PC-9 (cell line): ENCODE data around the gene ECE1.

ENCODE experiments used
- CTCF ChIP-seq: fragments of 200-600 bp; sonication (generic); conservative IDR thresholded peaks from 2 replicates; pipeline ENCODE4 v1.6.1; 2017; ENCODE audit warnings: mixed run types, antibody characterized with exemption, mild to moderate bottlenecking, moderate library complexity
- EZH2 ChIP-seq: fragments of 200-600 bp; sonication (generic); IDR thresholded peaks from 2 replicates; pipeline ENCODE4 v1.8.0; 2017; ENCODE audit warnings: antibody characterized with exemption, low read depth

- TF ChIP-seq CTCF = no peak
- no peak for TF ChIP-seq EZH2
Observed at GRCh38 chr1:21254335-21254951, 35.8 kb downstream of the ECE1 start.
